Muscle of leg (tissue), 11 donors: ENCODE results near the gene AFF1. TPM values are rescaled to one million over a fixed set of nuclear protein-coding genes. Genes with fewer than 3 reads are reported as not detected.

Source experiments
- DNase-seq: peaks from one replicate; pipeline ENCODE4 v3.0.0; 2013
- H3K27ac ChIP-seq: one replicate; pipeline ENCODE4 v1.5.1; 2013; ENCODE audit warnings: mild to moderate bottlenecking, low read length, control low read depth
- H3K27me3 ChIP-seq: one replicate; pipeline ENCODE4 v1.6.1; 2013; ENCODE audit warnings: low read length; ENCODE audit not compliant: control insufficient read depth, insufficient read depth
- H3K36me3 ChIP-seq: one replicate; pipeline ENCODE4 v1.6.1; 2013; ENCODE audit warnings: low read length; ENCODE audit not compliant: control insufficient read depth, insufficient read depth
- H3K4me1 ChIP-seq: one replicate; pipeline ENCODE4 v1.6.1; 2013; ENCODE audit warnings: low read length; ENCODE audit not compliant: control insufficient read depth, insufficient read depth
- H3K4me3 ChIP-seq: one replicate; pipeline ENCODE4 v1.5.1; 2013; ENCODE audit warnings: low read length, control low read depth
- H3K9me3 ChIP-seq: replicated peaks from 2 replicates; pipeline ENCODE4 v1.6.1; 2013; ENCODE audit warnings: low read depth, low read length; ENCODE audit not compliant: control insufficient read depth
- WGBS: methylation state at CpG from one replicate; pipeline ENCODE4 v1.1.5; 2013; ENCODE audit warnings: missing lambda C conversion rate; ENCODE audit not compliant: insufficient coverage; 5-methylcytosine and 5-hydroxymethylcytosine counted together
- polyA plus RNA-seq, 8 donors: library from polyadenylated mRNA; unstranded; fragments of 120-200 nt; gene quantifications; one replicate each; pipeline versions ENCODE4 v1.2.1 to v1.2.3, GENCODE V29; 2013; ENCODE audit warnings: inconsistent platforms in 1 of 8, low replicate concordance in 1 of 8; ENCODE audit not compliant: insufficient read length in 8 of 8, insufficient read depth in 1 of 8
- total RNA-seq: library from RNA; stranded (reverse); fragments of 120-200 nt; gene quantifications from one replicate; pipeline ENCODE4 v1.2.4, GENCODE V29; 2013

AFF1 gene
- total and polyA plus RNA-seq, 9 donors: 12.2 to 19.6 (median 15.5) TPM

GRCh38 chr4:86896596-86896995 is 38.2 kb upstream of the AFF1 start:
- Histone ChIP-seq H3K4me3 (no peak overlapping the region), H3K27ac (no peak overlapping the region), H3K27me3 (peaks cover 12% of the 10 kb centered on the region), H3K9me3 (no peaks in the 10 kb centered on the region), H3K4me1 (peaks cover 6% of the 10 kb centered on the region), H3K36me3 (no peaks in the 10 kb centered on the region)
- 48% methylated on average over 3 of the region's 4 CpGs for WGBS
- DNase-seq: no peak

DNA sequence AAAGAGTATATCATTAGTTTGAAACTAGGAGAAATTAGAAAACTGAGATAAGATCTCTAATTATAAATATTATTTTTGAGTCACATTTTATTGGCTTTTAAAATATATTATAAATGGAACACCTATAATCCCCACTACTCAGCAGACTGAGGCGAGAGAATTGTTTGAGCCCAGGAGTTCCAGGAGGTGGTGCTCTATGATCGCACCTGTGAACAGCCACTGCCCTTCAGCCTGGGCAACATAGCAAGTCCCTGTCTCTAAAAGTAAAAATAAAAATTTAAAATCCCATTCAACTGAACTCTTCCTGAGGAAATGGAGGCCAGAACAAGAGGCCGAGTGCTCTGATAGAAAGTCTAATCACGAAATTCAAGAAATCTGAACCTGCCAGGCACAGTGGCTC is 36.2 kb upstream of the AFF1 start:
- Histone ChIP-seq H3K27ac (no peak overlapping the region), H3K36me3 (no peaks in the 10 kb centered on the region), H3K4me1 (no peaks in the 10 kb centered on the region), H3K4me3 (no peak overlapping the region), H3K27me3 (no peaks in the 10 kb centered on the region), H3K9me3 (no peaks in the 10 kb centered on the region)
- no peak for DNase-seq
- WGBS: 77% methylated on average over 2 of the region's 4 CpGs

GRCh38 chr4:86901864-86902263 is 32.9 kb upstream of the AFF1 start:
- peaks cover 5% of the 10 kb centered on the region for H3K4me1 ChIP-seq
- H3K27ac ChIP-seq: no peak overlapping the region
- no peaks in the 10 kb centered on the region for H3K36me3 ChIP-seq
- no peaks in the 10 kb centered on the region for H3K9me3 ChIP-seq
- H3K4me3 ChIP-seq: no peak overlapping the region
- H3K27me3 ChIP-seq: no peaks in the 10 kb centered on the region
- DNase-seq: no peak
- WGBS: 100% methylated on average over 1 of the region's 3 CpGs

GRCh38 chr4:86908251-86908657 is 26.6 kb upstream of the AFF1 start:
- Histone ChIP-seq H3K4me1 (peaks cover 11% of the 10 kb centered on the region), H3K9me3 (no peaks in the 10 kb centered on the region), H3K4me3 (no peak overlapping the region), H3K36me3 (no peaks in the 10 kb centered on the region), H3K27me3 (no peaks in the 10 kb centered on the region), H3K27ac (peak overlapping the region; percentile 48)
- DNase-seq: peak; percentile 79
- no CpG with 5 or more reads among the region's 2 CpGs for WGBS

DNA sequence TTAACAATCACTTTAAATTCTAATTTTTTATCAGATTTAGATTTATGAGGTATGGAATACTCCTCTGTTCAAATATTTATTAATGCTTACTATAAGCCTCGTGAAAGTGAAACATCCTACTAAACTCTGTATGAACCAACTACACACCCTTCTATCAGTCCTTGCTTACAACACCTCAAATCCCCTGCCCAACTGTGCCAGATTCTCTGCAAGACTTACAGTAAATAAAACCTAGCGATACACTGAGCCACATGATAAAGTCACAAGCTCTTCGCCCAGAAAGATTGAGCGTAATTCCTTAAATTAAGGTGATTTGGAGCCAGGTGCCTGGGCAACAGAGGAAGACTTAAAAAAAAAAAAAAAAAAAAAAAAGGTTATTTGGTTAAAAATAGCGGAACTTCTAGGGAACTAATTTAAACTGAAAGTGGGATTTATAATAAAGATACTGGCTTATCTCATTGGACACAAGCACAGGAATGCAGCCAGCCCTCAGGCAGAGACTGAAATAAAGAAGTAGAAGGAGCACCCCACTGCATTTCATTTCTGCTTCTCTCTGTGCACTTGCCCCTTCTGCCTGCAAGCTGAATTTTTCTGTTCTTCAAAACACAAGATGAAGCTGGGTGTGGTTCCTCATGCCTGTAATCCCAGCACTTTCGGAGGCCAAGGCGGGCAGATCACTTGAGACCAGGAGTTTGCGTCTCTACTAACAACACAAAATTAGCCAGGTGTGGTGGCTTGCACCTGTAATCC is 25.1 kb upstream of the AFF1 start:
- no peaks in the 10 kb centered on the region for H3K27me3 ChIP-seq
- peak; percentile 27 for DNase-seq
- no peak overlapping the region for H3K4me3 ChIP-seq
- peaks cover 7% of the 10 kb centered on the region for H3K4me1 ChIP-seq
- no peaks in the 10 kb centered on the region for H3K9me3 ChIP-seq
- H3K27ac ChIP-seq: no peak overlapping the region
- WGBS: no CpG with 5 or more reads among the region's 8 CpGs
- H3K36me3 ChIP-seq: no peaks in the 10 kb centered on the region

GRCh38 chr4:86910369-86910768 is 24.4 kb upstream of the AFF1 start:
- no peaks in the 10 kb centered on the region for H3K9me3 ChIP-seq
- 62% methylated on average over 4 of the region's 5 CpGs for WGBS
- no peaks in the 10 kb centered on the region for H3K27me3 ChIP-seq
- H3K27ac ChIP-seq: no peak overlapping the region
- DNase-seq: no peak
- H3K4me3 ChIP-seq: no peak overlapping the region
- H3K4me1 ChIP-seq: peaks cover 7% of the 10 kb centered on the region
- no peaks in the 10 kb centered on the region for H3K36me3 ChIP-seq

DNA sequence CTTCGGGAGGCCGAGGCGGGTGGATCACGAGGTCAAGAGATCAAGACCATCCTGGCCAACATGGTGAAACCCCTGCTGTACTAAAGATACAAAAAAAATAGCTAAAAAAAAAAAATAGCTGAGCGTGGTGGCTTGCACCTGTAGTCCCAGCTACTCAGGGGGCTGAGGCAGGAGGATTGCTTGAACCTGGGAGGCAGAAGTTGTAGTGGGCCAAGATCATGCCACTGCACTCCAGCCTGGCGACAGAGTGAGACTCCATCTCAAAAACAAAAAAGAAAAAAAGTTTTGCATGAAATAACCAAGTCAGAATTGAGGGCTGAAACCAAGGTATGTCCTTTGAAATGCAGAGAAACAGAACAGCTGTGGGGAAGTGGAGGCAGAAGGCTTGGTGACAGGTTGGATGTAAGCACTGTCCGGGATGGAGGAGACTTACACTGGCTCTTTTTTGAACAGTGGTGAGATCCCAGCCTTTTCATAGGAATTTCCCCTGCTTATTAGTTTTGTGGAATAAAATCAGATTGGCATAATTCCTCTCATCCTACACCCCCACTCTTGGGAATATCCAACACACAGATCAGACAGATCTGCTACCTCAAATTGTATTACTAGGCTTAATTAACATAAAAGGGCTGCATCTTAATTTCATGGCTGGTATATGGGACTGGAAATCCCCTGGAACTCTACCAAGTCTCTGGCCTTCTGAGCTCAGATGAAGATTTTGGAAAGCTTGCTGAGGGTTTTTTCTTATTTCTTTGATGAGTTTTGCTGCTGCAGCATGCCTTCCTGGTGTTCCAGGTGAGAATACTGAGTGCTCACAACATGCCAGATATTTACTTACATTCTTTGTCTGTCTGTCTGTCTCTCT is 23.8 kb upstream of the AFF1 start:
- Histone ChIP-seq H3K4me3 (no peak overlapping the region), H3K27me3 (no peaks in the 10 kb centered on the region), H3K9me3 (no peaks in the 10 kb centered on the region), H3K36me3 (no peaks in the 10 kb centered on the region), H3K4me1 (peaks cover 7% of the 10 kb centered on the region), H3K27ac (no peak overlapping the region)
- WGBS: no CpG with 5 or more reads among the region's 7 CpGs
- no peak for DNase-seq

GRCh38 chr4:86916392-86916791 is 18.4 kb upstream of the AFF1 start:
- WGBS: no CpG with 5 or more reads among the region's 1 CpG
- Histone ChIP-seq H3K36me3 (no peaks in the 10 kb centered on the region), H3K4me3 (no peak overlapping the region), H3K9me3 (no peaks in the 10 kb centered on the region), H3K27ac (no peak overlapping the region), H3K4me1 (no peaks in the 10 kb centered on the region), H3K27me3 (no peaks in the 10 kb centered on the region)
- DNase-seq: no peak

DNA sequence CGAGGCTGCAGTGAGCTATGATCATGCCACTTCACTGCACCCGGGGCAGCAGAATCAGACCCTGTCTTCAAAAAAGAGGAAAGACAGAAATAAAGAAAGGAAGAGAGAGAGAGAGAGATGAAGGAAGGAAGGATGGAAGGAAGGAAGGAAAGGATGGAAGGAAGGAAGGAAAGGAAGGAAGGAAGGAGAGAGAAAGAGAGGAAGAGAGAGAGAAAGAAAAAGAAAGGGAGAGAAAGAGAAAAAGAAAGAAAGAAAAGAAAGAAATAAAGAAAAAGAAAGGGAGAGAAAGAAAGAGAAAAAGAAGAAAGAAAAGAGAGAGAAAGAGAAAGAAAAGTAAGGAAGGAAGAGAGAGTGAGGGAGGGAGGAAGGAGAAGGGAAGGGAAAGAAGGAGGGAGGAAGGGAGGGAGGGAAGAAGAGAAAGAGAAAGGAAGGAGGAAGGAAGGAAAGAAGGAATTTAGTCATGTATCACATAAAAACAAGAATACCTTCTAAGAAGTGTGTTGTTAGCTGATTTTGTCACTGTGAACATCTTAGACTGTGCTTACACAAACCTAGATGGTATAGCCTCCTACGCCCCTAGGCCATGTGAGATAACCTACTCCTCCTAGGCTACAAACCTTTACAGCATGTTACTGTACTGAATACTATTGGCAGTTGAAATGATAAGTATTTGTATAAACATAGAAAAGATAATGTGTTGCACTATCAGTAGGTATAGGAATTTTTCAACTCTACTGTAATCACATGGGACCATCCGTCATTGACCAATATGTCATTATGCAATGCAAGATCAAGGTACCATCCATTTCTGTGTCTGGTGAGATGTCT is 17.4 kb upstream of the AFF1 start:
- DNase-seq: no peak

More for the DNA sequence above, 17.4 kb upstream of the AFF1 start:
- Histone ChIP-seq H3K27me3 (no peaks in the 10 kb centered on the region), H3K9me3 (no peaks in the 10 kb centered on the region), H3K27ac (no peak overlapping the region), H3K4me3 (no peak overlapping the region), H3K4me1 (no peaks in the 10 kb centered on the region), H3K36me3 (no peaks in the 10 kb centered on the region)
- 86% methylated on average over 2 of the region's 4 CpGs for WGBS
